HS-27A (cell line): ENCODE measurements around the gene ILDR2.

ENCODE experiments used
- DNase-seq: peaks from one replicate; pipeline ENCODE4 v3.0.0-alpha.2; 2012; ENCODE audit warnings: low read depth, missing footprints

ILDR2 gene, protein sequence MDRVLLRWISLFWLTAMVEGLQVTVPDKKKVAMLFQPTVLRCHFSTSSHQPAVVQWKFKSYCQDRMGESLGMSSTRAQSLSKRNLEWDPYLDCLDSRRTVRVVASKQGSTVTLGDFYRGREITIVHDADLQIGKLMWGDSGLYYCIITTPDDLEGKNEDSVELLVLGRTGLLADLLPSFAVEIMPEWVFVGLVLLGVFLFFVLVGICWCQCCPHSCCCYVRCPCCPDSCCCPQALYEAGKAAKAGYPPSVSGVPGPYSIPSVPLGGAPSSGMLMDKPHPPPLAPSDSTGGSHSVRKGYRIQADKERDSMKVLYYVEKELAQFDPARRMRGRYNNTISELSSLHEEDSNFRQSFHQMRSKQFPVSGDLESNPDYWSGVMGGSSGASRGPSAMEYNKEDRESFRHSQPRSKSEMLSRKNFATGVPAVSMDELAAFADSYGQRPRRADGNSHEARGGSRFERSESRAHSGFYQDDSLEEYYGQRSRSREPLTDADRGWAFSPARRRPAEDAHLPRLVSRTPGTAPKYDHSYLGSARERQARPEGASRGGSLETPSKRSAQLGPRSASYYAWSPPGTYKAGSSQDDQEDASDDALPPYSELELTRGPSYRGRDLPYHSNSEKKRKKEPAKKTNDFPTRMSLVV

DNA sequence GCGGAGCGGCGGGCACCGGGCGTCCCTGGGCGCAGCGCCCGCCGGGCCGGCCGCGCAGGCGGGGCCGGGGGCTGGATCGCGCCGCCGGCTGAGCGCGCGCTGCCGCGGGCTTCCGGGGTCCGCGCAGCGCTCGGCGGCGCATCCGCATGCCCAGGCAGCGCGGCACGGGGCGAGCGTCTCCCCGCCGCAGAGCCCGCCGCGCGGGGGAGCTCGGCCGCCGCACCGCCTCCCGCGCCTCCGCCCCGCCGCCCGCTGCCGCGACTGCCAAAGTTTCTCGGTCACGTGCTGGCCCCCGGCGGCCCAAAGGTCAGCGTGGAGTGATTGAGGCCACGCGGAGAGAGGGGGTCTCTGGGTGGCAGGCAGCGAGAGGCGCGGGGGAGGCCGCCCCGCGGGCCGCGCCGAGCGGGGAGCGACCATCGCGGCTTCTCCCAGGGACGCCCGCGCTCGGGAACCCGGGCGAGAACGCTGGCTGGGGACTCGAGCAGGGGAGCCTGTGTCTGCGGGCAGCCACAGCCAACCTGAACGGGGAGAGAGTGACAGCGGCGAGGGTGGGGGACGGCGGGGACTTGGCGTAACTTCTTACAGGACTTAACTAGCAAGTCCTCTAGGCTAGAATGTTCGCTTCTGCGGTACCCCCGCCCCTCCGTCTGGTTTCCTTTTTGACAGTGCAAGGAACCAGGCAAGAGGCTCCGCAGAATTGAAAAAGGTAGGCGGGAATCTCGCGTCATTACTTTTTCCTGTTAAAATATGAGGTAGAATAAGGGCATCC is at the start of gene ILDR2:
Gene ILDR2, minus strand, starts transcription at position 180 of the 769 bp plus-strand sequence. CDS start 272 bp downstream, outside the sequence.
- DNase-seq = no peak

DNA sequence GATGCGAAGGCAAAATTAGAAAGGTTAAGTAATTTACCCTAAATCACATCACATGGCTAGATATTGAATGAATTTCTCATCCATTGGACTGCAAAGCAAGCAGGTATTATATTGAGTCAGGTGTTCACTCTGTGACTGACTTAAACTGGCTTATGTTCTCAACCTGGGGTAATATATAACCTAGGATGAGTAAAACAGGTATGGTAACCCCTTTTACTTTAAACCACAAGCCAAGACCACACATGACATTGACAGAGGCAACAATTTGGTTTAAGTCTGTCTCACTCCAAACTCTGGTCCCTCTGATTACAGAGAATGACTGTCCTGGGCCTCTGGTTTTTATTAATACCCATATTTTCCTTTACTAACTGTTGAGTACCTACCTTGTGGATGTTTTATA is 47.0 kb upstream of the ILDR2 start:
- no peak for DNase-seq

DNA sequence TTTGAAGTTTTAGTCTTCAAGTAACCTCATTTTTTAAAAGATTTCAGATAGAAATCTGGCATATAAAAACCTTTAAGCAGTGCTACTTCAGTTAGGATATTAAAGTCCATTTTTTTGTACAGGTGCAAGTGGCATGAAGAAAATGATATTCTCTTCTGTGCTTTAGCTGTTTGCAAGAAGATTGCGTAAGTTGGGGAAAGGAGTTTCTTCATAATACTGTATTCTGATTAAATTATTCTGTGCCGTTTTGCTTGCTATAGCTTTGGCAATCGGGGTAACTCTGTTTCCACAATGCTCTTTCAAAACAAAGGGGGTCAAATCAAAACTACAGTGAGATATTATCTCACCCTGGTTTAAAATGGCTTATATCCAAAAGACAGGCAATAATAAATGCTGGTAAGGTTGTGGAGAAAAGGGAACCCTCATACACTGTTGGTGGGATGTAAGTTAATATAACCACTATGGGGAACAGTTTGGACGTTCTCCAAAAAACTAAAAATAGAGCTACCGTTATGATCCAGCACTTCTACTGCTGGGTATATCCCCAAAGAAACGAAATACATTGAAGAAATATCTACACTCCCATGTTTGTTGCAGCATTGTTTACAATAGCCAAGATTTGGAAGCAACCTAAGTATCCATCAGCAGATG is 40.9 kb upstream of the ILDR2 start:
- DNase-seq = no peak

DNA sequence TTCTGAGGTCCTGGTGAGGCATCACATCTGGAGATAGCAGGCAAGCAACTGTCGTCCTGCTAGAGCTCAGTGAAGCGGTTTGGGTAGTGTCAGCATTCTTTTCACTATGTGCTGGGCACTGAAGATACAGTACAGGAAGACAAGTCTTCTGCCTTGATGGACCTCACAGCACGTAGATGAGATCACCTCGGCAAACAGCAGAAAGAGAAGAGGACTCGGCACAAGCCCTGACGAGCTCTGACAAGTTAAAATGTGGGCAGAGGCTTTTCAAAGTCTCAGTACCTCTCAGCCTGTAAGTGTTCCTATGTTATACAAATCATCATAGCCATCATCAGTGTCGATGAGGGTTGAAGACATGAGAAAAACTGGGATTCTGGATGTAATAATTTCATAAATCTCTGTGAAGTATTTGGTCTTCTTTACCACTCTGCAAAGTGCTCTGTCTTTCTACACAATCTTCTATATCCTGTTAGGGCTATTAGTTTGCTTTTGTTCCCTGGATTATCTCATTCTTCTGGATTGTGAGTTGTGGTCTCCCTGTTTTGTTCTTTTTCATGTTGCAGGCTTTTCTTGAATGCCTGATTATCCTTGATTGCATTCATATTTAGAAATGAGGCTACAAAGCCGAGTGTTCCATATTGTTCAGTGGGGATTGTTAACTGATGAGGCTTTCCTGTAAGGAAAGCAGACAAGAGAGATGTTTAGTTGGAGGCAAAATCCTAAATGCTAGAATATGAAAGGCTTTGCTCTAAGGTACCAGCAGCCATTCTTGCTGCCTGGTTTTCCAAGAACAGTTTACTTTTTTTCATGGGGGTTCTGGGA is 38.0 kb upstream of the ILDR2 start:
- DNase-seq = no peak

DNA sequence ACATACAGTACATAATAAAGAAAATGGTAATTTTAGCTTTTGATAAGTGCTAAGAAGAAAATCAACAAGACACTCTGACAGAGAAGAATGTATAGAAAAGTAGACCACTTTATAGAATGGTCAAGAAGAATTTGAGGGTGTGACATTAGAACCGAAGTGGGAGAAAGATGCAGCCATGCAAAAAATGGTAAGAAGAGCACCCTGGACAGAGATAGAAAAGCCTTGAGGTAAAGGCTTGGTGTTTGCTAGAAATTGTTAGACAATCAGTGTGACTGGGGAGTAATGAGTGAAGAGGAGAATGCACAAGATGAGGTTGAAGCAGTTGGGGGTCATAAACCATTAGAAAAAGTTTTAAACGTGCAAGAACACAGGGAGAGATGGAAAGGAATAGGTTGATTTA is 37.2 kb upstream of the ILDR2 start:
- DNase-seq = no peak

DNA sequence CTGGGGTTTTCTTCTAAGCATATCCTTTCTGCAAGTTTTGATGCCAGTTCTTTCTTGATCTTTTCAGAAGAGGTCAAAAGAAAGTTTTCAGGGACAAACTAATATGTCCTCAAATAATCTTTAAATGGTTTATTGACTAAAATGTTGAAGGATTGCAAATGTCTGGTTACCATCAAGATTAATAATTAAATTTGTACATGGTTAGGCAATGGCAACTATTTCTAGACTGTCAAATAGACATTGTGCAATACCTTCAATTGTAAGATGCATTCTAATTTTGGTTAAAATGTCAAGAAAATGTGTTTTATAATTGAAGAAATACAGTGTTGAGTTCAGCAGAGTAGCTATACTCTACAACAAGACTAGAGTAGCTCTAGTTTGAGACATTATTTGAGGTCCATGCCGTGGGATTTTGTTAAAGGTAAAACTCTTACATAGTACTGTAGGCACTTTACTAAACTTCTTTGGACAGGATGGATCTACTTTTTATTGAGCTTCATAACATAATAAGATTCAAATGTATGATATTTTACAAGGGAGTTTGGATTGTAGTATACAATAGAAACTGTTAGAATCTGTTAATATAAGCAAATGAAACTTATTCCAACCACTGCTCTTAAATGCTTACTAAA is 36.3 kb upstream of the ILDR2 start:
- DNase-seq = no peak

DNA sequence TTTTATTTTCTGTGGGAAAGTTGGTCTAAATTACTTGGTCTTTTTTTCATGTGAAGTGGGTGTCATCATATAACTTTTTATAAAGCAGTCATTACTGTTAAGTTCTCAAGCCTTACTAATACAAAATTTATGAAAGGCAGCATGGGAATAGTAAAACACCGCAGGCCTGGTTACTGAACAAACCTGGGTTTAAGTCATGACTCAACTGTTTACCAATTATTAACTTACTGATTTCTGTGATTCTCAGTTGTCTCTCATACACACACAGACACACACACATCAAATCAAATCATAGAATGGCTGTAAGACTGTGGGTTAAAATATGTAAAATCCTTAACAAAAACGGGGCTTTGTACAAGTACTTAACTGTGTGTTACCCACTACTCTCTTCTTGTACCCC is 28.4 kb upstream of the ILDR2 start:
- no peak for DNase-seq

DNA sequence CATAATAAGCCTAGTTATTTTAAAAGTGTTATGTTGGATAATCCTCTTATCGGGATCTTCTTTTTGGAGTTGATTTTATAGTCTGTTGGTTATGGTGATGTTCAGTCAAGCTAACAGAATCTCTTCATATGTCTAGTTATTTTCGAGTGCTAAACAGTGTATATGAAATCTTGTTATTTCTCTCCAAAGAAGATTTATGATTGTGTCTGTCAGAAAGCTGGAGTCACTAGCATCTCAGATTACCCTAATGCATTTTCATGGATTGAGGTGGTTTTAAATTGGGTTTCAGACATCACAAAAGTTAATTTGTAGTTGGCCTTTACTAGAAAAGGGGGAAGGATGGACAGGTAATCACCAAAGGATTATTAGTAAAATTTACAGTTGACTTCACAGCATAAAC is 27.0 kb upstream of the ILDR2 start:
- no peak for DNase-seq

DNA sequence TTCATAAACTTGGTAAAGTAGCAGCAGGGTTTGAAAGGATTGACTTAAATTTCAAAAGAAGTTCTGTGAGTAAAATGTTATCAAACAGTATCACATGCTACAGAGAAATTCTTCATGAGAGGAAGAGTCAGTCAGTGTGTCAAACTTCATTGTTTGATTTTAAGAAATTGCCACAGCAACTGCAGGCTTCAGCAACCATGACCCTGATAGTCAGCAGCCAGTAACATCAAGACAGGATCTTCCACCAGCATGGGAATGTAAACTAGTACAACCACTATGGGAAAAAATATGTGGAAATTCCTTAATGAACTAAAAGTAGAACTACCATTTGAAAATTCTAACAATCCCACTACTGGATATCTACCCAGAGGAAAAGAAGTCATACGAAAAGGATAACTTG is 25.2 kb upstream of the ILDR2 start:
- no peak for DNase-seq

DNA sequence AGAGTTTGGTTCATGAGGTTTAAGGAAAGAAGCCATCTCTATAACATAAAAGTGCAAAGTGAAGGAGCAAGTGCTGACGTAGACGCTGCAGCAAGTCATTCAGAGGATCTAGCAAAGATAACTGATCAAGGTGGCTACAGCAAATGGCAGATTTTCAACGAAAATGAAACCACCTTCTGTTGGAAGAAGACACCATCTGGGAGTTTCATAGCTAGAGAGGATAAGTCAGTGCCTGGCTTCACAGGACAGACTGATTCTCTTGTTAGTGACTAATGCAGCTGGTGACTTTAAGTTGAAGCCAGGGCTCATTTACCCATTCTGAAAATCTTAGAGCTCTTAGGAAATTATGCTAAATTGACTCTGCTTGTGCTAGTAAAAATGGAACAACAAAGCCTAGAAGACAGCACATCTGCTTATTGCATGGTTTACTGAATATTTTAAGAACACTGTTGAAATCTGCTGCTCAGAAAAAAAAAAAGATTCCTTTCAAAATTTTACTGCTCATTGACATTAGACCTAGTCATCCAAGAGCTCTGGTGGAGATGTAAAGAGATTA is 24.2 kb upstream of the ILDR2 start:
- DNase-seq = no peak

DNA sequence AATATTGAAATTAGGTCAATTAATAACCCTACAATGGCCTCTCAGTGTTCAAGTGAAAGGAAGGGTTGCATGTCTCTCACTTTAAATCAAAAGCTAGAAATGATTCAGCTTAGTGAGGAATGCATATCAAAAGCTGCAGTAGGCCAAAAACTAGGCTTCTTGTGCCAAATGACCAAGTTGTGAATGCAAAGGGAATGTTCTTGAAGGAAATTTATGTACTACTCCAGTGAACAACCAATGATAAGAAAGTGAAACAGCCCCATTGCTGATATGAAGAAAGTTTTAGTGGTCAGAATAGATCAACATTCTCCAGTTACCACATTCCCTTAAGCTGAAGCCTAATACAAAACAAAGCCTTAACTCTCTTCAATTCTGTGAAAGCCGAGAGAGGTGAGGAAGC is 23.7 kb upstream of the ILDR2 start:
- DNase-seq = no peak

DNA sequence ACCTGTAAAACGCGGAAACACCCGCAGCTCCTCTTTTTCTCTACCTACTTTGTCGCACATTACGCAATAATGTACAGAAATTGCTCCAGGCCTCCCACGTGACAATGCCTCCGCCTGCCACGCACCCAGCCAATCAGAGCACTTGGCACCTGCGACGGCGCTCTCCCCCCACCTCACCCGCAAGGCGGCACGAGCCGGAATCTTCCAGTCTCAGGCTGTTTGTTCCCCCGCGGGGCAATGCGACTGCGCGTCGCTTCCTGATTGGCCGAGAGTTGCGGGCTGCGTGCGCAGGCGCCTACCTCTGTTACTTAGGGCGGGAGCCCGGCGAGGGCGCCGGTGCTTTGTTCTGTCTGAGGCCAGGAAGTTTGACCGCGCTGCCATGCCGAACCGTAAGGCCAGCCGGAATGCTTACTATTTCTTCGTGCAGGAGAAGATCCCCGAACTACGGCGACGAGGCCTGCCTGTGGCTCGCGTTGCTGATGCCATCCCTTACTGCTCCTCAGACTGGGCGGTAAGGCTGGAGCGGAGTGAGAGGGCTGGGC is 13.7 kb upstream of the ILDR2 start, which contains the start of gene MAEL:
Gene MAEL, plus strand, starts transcription at position 307 of the 542 bp plus-strand sequence. Its CDS starts 73 bp downstream, at position 380.
- no peak for DNase-seq

DNA sequence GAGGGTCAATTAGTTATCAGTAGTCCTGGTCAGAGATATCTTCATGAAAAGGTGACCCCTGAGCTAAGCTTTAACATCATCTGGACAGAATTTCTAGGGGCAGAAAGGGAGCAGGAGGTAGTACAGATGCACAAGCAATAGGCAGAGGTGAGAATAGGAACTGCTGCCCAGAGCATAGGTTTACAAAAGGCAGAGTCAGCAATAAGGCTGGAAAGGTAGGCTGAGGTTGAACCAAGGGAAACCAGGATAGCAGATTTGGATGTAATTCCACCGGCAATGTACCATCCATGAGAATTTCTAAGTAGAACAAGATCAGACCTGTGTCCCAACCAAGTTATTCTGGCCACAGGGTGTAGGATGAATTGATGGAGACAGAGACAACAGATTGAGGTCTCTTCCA is 6.2 kb upstream of the ILDR2 start:
- no peak for DNase-seq

DNA sequence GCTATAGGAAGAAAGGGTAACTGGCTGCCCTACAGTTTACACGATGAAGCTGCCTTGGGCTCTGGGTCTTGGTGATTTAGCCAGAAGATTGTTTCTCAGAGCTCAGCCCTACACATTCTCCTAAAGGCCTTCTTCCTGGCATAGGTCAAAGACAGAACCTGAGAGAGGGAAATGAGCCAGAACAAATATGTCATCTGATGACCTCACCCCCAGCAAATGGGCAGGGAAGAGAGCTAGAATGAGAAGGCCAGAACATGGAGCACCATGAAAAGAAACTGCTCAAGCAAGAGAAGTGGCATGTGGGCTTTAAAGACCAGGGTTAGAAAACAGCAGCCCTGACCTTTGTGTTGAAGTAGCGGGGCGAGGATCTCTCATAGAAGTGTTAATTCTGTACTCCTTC is 5.5 kb upstream of the ILDR2 start:
- DNase-seq = no peak

DNA sequence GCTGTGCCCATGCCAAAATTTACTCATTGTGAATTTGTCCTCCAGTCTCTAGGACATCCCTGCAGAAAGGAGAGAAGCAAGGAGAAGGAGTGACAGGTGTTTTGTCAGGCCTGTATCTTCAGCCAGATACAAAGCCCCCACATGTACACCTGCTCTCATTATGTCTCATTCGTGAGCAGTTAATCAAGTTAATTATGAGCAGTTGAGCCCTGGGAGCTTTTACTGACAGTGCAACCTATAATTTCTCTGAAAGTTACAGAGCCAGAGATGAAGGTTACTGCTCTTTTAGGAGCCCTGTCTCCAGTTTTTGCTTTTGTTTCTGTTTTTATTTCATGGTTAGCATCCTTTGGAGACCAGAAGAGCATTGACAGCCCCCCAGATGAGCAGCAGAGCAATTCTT is 5.0 kb upstream of the ILDR2 start:
- DNase-seq = no peak

DNA sequence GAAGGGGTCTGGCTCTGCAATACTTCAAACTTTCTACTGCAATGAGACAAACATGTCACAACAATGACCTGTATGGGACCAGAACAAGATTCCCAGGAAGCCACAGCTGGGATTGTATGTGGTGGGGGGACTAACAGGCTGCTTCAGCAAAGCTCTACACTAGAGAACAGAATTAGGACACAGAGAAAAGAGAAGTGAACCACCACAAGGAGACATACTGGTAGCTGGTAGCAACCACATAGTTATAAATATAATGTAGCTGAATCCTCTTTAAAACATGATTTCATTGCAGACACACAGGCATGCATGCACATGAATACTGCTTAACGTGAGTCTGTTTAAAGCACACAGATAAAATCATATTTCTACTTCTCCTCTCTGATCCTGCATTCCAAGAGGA is 3.5 kb upstream of the ILDR2 start:
- no peak for DNase-seq

DNA sequence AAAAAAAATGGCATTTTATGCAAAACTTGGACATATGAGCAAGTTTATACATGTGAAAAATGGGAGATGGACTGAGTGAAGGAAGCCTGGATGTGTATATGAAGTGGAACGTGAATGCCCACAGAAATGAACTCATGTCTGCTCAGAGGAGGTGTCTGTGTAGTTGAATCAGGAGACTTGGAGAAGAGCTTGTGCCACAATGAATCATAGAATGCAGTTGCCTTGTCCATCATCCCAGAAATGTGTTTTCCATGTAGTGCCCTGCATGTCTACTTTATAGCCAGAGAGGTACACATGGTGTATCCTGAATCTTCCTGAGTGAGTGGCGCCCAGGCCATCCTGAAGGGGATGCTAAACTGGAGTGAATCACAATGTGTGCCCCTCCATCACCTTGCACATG is 2.6 kb upstream of the ILDR2 start:
- DNase-seq = no peak

DNA sequence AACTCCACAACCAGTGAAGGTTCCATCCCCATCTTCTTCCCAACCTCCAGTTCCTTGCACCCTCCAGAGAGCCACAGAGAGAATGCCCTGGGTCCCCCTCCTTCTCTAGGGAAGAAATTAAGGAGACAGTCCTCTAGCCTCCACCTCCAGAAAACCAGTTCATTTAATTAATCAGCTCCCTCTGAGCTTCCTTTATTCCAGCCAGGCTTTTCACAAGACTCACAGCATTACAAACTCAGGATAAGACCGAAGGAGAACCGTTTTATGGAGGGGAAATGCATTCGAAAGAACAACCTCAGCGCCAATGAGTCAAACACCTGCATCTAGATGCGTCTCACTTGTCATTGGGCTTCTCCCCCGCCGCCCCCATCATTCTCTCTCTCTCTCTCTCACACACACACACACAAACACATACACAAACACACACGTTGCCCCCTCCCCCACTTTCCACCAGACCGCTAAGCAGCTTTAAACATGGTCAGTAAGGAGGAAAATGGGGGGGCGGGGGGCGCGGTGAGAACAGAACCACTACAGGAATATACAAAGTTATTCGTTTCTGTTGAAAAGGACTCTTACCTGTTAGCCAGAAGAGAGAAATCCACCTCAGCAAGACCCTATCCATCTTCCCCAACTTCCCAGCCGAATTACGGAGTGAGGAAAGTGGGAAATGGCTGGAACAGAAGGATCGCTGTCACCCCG is 544 bp downstream of the ILDR2 start:
- DNase-seq = no peak

DNA sequence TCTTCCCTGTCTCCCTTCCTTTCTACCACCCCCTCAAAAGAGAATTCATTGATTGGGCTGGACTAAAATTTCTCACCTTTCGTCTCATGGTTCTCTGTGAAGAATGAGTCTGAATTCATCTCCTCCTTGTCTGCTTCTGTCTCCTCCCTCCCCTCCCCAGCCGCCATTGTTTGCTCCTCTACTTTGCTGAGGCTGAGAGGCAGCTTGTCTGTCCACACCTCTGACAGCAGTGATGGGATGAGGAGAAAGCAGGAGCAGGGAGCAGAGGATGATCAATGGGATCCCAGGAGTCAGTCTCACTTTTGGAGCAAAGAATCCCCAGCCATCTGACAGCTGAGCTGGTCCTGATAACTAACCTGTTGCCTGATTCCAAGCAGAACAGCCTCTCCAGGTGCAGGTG is 2.5 kb downstream of the ILDR2 start:
- DNase-seq = no peak

DNA sequence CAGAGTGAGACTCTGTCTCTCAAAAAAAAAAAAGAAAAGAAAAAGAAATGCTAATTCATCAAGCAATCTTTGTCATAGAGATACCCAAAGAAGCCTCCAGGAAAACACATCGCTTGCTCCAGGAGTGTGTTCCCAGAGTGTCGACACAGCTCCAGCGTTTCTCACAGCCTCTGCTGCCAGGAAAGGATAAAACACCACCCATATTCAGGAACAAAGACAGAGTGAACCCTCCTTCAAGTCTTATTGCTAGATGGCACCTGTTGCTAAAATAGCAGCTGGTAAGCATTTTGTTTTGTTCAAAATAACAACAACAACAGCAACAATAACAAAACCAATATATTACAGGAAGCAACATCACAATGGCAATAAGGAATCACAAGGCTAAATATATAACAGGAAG is 3.1 kb downstream of the ILDR2 start:
- DNase-seq = no peak
